Retinal pigment epithelial cell (primary cell): ENCODE measurements around the gene CHN1.

Experiments
- DNase-seq: peaks from one replicate; pipeline ENCODE4 v3.0.0-alpha.2; 2010; ENCODE audit warnings: low read depth
- H3K4me3 ChIP-seq: 2 replicates; pipeline ENCODE4 v1.5.1; 2011; ENCODE audit warnings: mild to moderate bottlenecking, low read length, control low read depth, moderate library complexity
- CTCF ChIP-seq: conservative IDR thresholded peaks from 2 replicates; pipeline ENCODE4 v1.5.1; 2011; ENCODE audit warnings: low read depth, low read length, control low read depth, inconsistent platforms

CHN1 gene

GRCh38 chr2:174957050-174957449 lies 48.1 kb downstream of the CHN1 start:
- no peak overlapping the region for H3K4me3 ChIP-seq
- TF ChIP-seq CTCF = no peak
- DNase-seq = no peak

GRCh38 chr2:174952607-174953006 lies 52.6 kb downstream of the CHN1 start:
- H3K4me3 ChIP-seq = no peak overlapping the region
- no peak for TF ChIP-seq CTCF
- DNase-seq = no peak

GRCh38 chr2:174951745-174952144 lies 53.4 kb downstream of the CHN1 start:
- TF ChIP-seq CTCF = no peak
- no peak overlapping the region for H3K4me3 ChIP-seq
- peak; percentile 92 for DNase-seq

- H3K4me3 ChIP-seq = no peak overlapping the region
- no peak for TF ChIP-seq CTCF
- no peak for DNase-seq
Observed at GRCh38 chr2:174949988-174950687, 55.0 kb downstream of the CHN1 start.

GRCh38 chr2:174945601-174946260 lies 59.5 kb downstream of the CHN1 start:
- no peak for TF ChIP-seq CTCF
- H3K4me3 ChIP-seq = no peak overlapping the region
- no peak for DNase-seq

GRCh38 chr2:174939046-174939445 lies 66.1 kb downstream of the CHN1 start:
- no peak for TF ChIP-seq CTCF
- no peak overlapping the region for H3K4me3 ChIP-seq
- no peak for DNase-seq

GRCh38 chr2:174931724-174932123 lies 73.5 kb downstream of the CHN1 start:
- H3K4me3 ChIP-seq = no peak overlapping the region
- TF ChIP-seq CTCF = no peak
- no peak for DNase-seq
